Measurements from ENCODE around the gene GNB5.

DNA sequence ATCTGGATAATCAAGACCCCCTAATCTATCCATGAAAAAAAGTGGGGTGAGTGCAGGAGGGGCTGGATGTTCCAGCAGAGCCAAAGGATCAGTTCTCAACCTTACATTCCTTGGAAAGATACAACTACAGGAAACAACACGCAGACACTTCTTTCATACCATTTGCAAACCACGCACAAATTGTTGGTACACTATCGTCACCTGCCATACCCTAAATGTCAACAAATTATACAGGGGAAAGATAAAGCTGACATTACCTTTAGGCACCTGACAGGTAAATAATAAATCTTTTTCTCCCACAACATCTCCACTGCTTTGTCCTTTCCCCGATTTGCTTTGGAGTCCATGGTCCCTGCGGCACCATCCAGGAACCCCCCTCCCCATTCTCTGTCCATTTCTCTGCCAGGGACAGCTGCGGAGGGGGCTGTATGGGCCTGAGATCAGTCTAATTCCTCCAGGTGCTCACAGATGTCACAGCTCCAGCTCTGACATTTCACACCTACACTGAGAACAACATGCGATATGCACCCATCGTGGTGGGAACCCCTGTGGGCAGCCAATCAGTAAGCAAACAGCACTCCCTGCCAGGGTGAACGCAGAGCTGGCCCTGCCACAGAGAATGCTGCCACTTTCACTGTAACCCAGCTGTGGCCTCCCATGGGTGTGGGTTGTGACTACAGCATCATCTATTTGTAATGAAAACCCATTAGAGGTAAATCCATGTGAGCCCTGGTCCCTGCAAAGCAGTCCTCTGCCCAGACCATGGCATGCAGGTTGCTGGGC lies 41.0 kb downstream of the GNB5 start:
- TF ChIP-seq, protein P1, sequence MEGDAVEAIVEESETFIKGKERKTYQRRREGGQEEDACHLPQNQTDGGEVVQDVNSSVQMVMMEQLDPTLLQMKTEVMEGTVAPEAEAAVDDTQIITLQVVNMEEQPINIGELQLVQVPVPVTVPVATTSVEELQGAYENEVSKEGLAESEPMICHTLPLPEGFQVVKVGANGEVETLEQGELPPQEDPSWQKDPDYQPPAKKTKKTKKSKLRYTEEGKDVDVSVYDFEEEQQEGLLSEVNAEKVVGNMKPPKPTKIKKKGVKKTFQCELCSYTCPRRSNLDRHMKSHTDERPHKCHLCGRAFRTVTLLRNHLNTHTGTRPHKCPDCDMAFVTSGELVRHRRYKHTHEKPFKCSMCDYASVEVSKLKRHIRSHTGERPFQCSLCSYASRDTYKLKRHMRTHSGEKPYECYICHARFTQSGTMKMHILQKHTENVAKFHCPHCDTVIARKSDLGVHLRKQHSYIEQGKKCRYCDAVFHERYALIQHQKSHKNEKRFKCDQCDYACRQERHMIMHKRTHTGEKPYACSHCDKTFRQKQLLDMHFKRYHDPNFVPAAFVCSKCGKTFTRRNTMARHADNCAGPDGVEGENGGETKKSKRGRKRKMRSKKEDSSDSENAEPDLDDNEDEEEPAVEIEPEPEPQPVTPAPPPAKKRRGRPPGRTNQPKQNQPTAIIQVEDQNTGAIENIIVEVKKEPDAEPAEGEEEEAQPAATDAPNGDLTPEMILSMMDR (IDR thresholded peaks at IDR 0.05; ENCODE audit: insufficient read depth, low read depth, low read length): no peak
- no peak for TF ChIP-seq EZH2 (IDR thresholded peaks at IDR 0.05; ENCODE audit: insufficient read depth, low read length)
